ENCODE data around the gene TMEM263. TPM values are rescaled to one million over a fixed set of nuclear protein-coding genes. Genes with fewer than 3 reads are reported as not detected.

Gene TMEM263
- polyA plus RNA-seq, 2 of the 4 experiments (the other 2 are of a cell fraction), result 33.4 to 45.6 TPM

GRCh38 chr12:106982229-106982628 lies 26.5 kb downstream of the TMEM263 start:
- WGBS (ENCODE audit: missing lambda C conversion rate), result 73% methylated on average over 1 of the region's 1 CpG
- H3K9me3 ChIP-seq, result no peaks in the 10 kb centered on the region
- H3K4me3 ChIP-seq, result no peak overlapping the region
- ATAC-seq, result no peak
- no peak overlapping the region for H3K4me2 ChIP-seq
- H3K4me1 ChIP-seq, result peaks cover 8% of the 10 kb centered on the region; the same call in 2 of the 3 replicates
- ChIA-PET POLR2A (no interaction called here), CTCF (no interaction called here)
- no peak for TF ChIP-seq GATA3 (IDR thresholded peaks at IDR 0.05; ENCODE audit: borderline replicate concordance)
- TF ChIP-seq FOSL2 (IDR thresholded peaks at IDR 0.05), result no peak
- TF ChIP-seq FOSL2 (CRISPR knock-in tag; IDR thresholded peaks at IDR 0.05), result no peak
- TF ChIP-seq EHMT2 (IDR thresholded peaks at IDR 0.05; ENCODE audit: low read depth), result no peak
- TF ChIP-seq HOXB13 (CRISPR knock-in tag; IDR thresholded peaks at IDR 0.05; ENCODE audit: low read depth), result no peak
- no peak for TF ChIP-seq BHLHE40 (IDR thresholded peaks at IDR 0.05; ENCODE audit: low read depth, low read length)
- no peak for TF ChIP-seq ZC3H11A (IDR thresholded peaks at IDR 0.05)
- no peak for TF ChIP-seq POLR2AphosphoS2 (conservative IDR thresholded peaks at IDR 0.05; ENCODE audit: low read length)
- TF ChIP-seq HOXB5 (CRISPR knock-in tag; IDR thresholded peaks at IDR 0.05), result no peak
- TF ChIP-seq HMGXB4 (CRISPR knock-in tag; IDR thresholded peaks at IDR 0.05; ENCODE audit: borderline replicate concordance), result no peak
- TF ChIP-seq PBX3 (IDR thresholded peaks at IDR 0.05), result no peak
- TF ChIP-seq JUNB (IDR thresholded peaks at IDR 0.05), result no peak
- no peak for TF ChIP-seq SREBF2 (IDR thresholded peaks at IDR 0.05)
- no peak for TF ChIP-seq PHF8 (IDR thresholded peaks at IDR 0.05; ENCODE audit: borderline replicate concordance, low read depth)
- TF ChIP-seq NR3C1 (IDR thresholded peaks at IDR 0.05), result no peak
- TF ChIP-seq ATOH8 (CRISPR knock-in tag; IDR thresholded peaks at IDR 0.05; ENCODE audit: low read depth), result no peak
- no peak for TF ChIP-seq MAZ (IDR thresholded peaks at IDR 0.05; ENCODE audit: borderline replicate concordance, low read depth, low read length)
- TF ChIP-seq RCOR1 (IDR thresholded peaks at IDR 0.05; ENCODE audit: low read depth, low read length), result no peak
- no peak for DNase-seq (ENCODE audit: low read depth in 1 of 2, low spot score in 1 of 2)
- H3K27ac ChIP-seq, result no peak overlapping the region
- FAIRE-seq, result no peak

GRCh38 chr12:106984588-106985137 lies 29.0 kb downstream of the TMEM263 start:
- no peak for TF ChIP-seq E2F6 (IDR thresholded peaks at IDR 0.05; ENCODE audit: borderline replicate concordance, low read depth)
- no peak for TF ChIP-seq HES2 (IDR thresholded peaks at IDR 0.05)
- TF ChIP-seq USF2 (IDR thresholded peaks at IDR 0.05), result no peak
- TF ChIP-seq EP300 (IDR thresholded peaks at IDR 0.05), result no peak
- POLR2A ChIA-PET, result interaction anchor here (1.3 kb wide), 1 partner anchor 29 kb away, joined by 3 read pairs; the partner anchor contains the start of gene TMEM263
- DNase-seq (ENCODE audit: low read depth in 1 of 2, low spot score in 1 of 2), result no peak
- ATAC-seq, result no peak
- H3K4me2 ChIP-seq, result no peak overlapping the region
- H3K4me3 ChIP-seq, result no peak overlapping the region
- 87% methylated on average over 6 of the region's 6 CpGs for WGBS (ENCODE audit: missing lambda C conversion rate)
- CTCF ChIA-PET, result interaction anchor here (1.5 to 1.6 kb wide), 2 partner anchors 20 to 30 kb away, joined by 5 read pairs; no protein-coding TSS in a partner anchor
- H3K4me1 ChIP-seq, result peaks cover 13% of the 10 kb centered on the region; the same call in 2 of the 3 replicates
- no peak overlapping the region for H3K27ac ChIP-seq
- FAIRE-seq, result no peak
- no peaks in the 10 kb centered on the region for H3K9me3 ChIP-seq
